Fibroblast of peridontal ligament (primary cell): ENCODE measurements around the gene RCE1.
A peak's percentile ranks its signal among the peaks of the same experiment; 100 is the strongest.

Experiments
- DNase-seq: peaks from one replicate; pipeline ENCODE4 v3.0.0-alpha.2; 2010; ENCODE audit errors: extremely low read depth

Gene RCE1

GRCh38 chr11:66869567-66869870 lies 26.3 kb downstream of the RCE1 start:
- no peak for DNase-seq

GRCh38 chr11:66870131-66870530 lies 26.9 kb downstream of the RCE1 start:
- DNase-seq, result no peak

- DNase-seq, result no peak
Measured at GRCh38 chr11:66870616-66871520, 27.6 kb downstream of the RCE1 start.

GRCh38 chr11:66871521-66871901 lies 28.3 kb downstream of the RCE1 start:
- no peak for DNase-seq

- DNase-seq, result no peak
Measured at GRCh38 chr11:66874232-66874631, 31.0 kb downstream of the RCE1 start.

- DNase-seq, result no peak
Measured at GRCh38 chr11:66875378-66875777, 32.1 kb downstream of the RCE1 start.

- DNase-seq, result peak; percentile 35
Measured at GRCh38 chr11:66877588-66878385, 34.5 kb downstream of the RCE1 start.

- DNase-seq, result peak; percentile 28
Measured at GRCh38 chr11:66878474-66878873, 35.2 kb downstream of the RCE1 start.

- DNase-seq, result no peak
Measured at GRCh38 chr11:66879000-66879399, 35.8 kb downstream of the RCE1 start.

GRCh38 chr11:66879583-66879982 lies 36.3 kb downstream of the RCE1 start:
- DNase-seq, result no peak

GRCh38 chr11:66879999-66880398 lies 36.8 kb downstream of the RCE1 start:
- DNase-seq, result no peak

- no peak for DNase-seq
Measured at GRCh38 chr11:66880496-66881450, 37.5 kb downstream of the RCE1 start.

- no peak for DNase-seq
Measured at GRCh38 chr11:66881451-66881835, 38.2 kb downstream of the RCE1 start.

- no peak for DNase-seq
Measured at GRCh38 chr11:66881927-66882452, 38.7 kb downstream of the RCE1 start.

GRCh38 chr11:66882561-66883015 lies 39.3 kb downstream of the RCE1 start:
- DNase-seq, result no peak

GRCh38 chr11:66883016-66883965 lies 40.0 kb downstream of the RCE1 start:
- DNase-seq, result peak; percentile 53

GRCh38 chr11:66884443-66884842 lies 41.2 kb downstream of the RCE1 start:
- DNase-seq, result no peak

- DNase-seq, result no peak
Measured at GRCh38 chr11:66885469-66885868, 42.2 kb downstream of the RCE1 start.

GRCh38 chr11:66885950-66886440 lies 42.8 kb downstream of the RCE1 start:
- no peak for DNase-seq

- no peak for DNase-seq
Measured at GRCh38 chr11:66886671-66887221, 43.5 kb downstream of the RCE1 start.
